Anterior cingulate cortex (tissue), 58 donors: Measurements from ENCODE around the gene RPS2.
A peak's percentile ranks its signal among the peaks of the same experiment; 100 is the strongest.
"Not testable (repeated sequence)": the region's sequence is repeated elsewhere in the genome, so short reads cannot be mapped to it uniquely, and the experiment has no call there.

Experiments used
- DNase-seq, 58 donors: peaks; one replicate each; lab custom pipeline; 2025; lab: John Stamatoyannopoulos, UW

The RPS2 gene

DNA sequence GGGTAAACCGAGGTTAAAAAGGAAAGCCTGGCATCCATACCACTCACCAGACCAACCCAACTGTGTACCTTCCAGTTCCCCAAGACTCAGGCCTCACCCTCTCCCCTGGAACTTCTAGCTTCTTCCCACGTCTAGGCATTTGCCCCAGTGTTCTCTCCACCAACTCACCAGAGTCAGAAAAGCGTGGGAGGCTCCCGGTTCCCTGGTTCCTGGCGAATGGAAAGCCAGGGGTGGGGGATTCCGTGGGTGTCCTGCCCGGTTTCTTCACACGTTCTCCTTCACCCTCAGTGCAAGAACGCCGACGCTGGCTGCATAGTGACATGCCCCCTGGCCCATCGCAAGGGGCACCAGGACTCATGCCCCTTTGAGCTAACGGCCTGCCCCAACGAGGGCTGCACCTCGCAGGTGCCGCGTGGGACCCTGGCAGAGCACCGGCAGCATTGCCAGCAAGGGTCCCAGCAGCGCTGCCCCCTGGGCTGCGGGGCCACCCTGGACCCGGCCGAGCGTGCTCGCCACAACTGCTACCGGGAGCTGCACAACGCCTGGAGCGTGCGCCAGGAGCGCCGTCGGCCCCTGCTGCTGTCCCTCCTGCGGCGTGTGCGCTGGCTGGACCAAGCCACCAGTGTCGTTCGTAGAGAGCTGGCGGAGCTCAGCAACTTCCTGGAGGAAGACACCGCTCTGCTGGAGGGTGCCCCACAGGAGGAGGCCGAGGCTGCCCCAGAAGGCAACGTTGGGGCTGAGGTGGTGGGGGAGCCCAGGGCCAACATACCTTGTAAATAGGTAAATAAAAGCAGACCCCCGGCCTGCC, 3.7 kb upstream of the RPS2 start:
- peak in 1 of 58 donors; percentile 29 for DNase-seq

DNA sequence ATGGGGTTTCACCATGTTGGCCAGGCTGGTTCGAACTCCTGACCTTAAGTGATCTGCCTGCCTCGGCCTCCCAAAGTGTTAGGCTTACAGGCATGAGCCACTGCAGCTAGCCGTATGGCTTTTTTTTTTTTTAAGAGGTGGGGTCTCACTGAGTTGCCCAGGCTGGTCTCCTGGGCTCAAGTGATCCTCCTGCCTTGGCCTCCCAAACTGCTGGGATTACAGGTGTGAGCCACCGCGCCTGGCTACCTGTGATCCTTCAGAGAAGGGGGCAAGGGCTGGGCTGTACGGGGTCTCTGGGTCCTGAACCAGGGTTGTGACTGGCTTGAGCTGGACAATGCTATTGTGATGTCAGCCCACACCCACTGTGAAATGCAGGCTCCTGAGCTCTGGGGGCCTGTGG, 1.8 kb upstream of the RPS2 start, which contains the start of gene RNF151:
RNF151 (plus strand) TSS at position 397 of the 400 bp plus-strand sequence. CDS start 26 bp downstream, outside the sequence.
- no peak for DNase-seq

DNA sequence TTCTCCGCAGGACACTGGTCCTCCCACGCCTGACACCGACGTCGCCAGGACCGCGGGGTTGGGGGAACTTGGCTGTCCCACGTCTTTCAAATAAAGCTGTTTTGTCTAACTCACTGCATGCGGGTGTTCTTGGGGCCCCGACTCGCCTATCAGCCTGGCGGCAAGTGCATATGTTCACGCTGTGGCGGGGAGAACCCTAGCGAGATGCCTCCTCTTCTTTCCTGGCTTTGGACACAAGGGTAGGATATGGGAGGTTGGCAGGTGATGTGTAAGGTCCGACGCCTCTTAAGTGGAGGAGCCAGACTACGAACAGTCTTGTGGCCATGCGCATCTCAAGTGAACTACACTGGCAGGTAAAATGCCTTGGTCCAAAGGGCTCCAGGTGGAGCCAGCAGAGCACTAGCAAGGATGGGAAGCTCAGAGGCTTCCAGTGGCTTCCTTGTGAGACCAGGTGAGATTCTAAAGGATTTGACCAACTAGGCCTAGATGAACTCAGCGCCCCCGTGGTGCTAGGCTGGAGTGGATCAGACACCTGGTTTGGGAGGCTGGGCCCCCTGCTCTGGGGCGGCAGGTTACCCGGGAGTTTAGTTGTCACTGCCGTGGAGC, 873 bp upstream of the RPS2 start:
- no peak for DNase-seq

DNA sequence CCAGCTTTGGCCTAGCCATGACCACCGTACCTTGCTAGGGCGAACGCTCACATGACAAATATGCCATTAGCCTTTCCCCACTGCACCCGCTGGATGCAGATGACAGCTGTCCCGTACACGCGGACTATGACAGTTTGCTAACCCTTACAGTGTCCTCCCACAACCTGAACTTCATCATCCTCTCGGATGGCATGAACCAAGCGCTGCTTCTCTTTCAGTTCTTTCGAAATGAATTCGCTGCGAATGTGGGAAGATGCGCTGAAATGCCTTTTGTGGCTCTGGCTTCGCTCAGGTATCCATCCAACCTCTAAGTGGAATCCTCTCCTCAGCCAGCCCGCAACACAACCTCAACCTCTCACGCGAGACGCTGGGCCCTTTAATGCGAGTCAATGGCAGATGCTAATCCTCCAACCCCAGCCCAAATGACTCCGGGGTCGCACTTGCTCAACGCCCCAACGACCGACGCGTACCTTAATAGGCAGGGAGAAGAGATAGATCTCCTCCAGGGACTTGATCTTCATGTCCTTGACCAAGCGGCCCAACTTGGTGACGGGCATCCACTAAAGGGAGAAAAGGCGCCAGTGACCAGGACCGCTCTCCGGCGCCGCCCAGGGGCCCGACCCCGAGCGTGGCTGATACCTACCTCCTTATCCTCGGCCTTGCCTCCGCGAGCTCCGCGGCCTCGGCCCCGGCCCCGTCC, 670 bp downstream of the RPS2 start:
- DNase-seq, result peak in 12 of 58 donors; percentile 38 to 75 (median 63)

DNA sequence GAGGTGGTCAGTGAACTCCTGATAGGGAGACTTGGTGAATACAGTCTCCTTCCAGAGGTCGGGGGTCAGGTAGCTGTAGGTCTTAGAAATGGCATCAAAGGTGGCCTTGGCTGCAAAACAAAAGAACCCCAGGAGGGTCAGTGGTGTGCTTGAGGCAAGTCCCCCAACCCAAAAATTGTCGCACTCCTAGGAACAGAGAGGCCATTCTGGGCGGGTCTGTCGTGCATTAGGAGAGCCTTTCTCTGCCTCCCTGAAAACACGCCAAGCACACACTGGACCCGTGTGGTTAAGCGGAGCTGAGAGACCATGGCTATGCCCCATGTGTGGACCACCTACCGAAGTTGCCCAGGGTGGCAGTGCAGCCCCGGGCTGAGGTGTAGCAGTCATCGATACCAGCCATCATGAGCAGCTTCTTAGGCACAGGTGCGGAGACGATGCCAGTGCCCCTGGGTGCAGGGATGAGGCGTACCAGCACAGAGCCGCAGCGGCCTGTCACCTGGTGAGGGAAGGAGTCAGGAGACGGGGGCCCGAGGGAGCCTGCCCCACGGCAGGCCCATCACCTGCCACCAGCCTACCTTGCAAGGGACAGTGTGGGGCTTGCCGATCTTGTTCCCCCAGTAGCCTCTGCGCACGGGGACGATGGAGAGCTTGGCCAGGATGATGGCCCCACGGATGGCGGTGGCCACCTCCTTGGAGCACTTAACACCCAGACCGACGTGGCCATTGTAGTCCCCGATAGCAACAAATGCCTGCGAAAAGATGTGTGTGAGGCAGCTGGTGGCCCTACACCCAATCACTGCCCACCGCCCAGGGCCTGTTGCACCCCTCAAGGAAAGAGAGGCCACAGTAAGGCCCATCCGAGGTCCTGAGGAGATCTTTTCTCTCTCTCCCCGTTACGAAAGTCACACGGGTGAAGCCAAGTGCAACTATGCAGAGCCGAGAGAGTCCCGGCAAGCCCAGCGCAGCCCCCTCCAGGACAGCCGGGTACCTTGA, 2.2 kb downstream of the RPS2 start:
- DNase-seq, result not testable (repeated sequence)

DNA sequence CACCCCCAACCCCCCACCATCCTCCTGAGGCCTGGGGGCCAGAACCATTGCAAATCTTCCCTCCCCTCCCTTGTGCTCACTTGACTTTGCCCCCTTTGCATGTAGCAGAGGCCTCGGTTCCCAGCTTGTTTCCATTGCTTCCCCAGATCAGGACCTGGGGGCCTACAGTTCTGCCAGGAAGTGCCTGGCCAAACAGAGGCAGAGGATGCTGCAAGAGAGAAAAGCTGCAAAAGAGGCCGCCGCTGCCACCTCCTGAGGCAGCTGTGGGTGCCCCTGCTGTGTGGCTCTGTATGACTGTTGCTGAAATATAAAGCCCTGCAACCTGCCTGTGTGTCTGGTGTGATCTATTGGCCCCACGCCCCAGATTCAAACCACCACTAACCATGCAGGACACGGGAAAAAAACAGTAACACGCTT, 3.0 kb downstream of the RPS2 start:
- DNase-seq, result no peak

DNA sequence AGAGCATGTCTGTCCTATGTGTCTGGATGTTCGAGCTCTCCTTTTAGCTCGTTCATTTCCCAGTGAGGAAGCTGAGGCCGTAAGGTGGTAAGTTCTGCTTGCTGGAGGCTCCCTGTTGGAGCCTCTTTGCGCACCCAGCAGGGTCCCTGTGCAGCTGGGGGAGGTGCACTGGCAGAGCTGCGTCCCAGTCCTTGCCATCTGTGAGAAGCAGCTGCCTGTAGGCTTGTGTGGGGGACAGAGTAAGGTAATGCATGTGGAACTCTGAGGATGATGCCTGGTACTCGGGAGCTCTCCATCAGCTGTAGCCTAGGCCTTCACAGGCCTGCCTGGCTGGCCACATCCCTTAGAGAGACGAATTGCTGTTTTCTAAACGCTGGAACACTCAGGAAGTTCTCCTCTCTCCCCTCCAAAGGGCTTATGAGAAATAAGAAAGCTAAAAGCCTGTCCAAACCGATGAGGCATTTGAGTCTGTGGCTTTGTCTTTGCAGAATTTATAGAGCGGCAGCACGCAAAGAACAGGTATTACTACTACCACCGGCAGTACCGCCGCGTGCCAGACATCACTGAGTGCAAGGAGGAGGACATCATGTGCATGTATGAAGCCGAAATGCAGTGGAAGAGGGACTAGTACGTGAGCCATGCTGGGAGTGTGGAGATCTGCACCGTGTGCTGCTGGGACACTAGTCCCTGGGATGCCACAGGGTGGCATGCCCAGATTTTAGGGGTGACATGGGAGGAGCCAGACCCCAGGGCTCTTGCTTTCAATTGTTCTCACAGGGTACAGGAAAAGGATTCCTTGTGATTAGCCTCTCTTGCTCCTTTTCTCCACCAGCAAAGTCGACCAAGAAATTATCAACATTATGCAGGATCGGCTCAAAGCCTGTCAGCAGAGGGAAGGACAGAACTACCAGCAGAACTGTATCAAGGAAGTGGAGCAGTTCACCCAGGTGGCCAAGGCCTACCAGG, 3.7 kb downstream of the RPS2 start:
- peak in 2 of 58 donors; percentile 10 to 27 for DNase-seq

DNA sequence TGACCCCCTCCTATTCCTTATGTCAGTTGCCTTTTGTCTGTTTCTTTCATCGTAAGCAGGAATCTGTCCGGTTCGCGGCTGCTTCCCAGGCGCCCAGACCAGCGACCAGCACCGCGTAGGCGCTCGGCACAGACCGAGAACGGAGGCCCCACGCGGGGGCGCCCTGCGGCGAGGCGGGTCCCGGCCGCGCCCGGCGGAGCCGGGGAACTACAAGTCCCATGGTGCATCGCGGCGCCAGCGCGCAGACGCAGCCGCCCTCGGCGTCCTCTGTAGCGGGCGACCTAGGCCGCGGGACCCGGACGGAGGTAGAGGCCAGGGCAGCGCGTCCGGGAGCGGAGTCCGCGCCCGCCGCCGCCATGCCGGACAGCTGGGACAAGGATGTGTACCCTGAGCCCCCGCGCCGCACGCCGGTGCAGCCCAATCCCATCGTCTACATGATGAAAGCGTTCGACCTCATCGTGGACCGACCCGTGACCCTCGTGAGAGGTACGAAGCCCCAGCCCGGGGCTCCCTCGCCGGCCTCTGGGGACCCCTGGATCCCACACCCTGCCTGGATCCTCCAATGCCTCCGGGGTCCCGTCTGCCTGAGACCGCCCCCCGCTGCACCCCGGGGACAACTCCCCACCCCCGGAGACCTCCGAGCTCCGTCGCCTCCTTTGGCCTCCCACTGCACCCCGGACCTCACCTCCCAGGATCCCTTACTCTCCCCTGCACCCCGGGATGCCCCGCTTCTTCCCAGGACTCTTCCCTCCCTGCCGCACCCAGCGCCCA, 5.2 kb downstream of the RPS2 start, which contains the start of gene NDUFB10:
NDUFB10 (plus strand) TSS at position 270 of the 771 bp plus-strand sequence; CDS start at position 357, 87 bp downstream.
- DNase-seq, result peak; percentile 20 to 92 (median 82)

DNA sequence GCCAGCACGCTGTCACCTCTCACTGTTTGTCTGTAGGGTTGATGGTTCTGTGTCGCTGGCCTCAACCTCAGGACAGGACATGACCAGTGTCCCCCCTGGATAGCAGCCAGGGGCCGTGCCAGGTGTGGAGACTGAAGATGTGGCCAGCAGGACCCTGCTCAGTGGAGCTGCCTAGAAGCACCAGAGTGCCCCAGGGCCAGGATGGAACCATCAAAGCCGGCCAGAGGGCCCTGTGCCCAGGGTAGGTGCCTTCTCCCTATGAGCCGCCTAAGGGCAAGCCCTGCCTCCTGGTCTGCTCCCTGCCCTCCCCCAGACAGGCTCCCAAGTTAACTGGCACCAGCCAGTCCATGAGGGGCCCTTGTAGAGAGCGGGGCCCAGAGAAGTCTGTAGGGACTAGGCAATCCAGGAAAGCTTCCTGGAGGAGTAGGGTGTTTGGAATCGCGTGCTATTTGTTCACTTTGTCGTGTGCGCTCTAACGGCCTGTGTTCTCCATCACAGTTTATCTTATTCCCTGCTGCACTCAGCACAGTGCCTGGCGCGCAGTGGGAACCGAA, 5.8 kb downstream of the RPS2 start:
- DNase-seq, result no peak

DNA sequence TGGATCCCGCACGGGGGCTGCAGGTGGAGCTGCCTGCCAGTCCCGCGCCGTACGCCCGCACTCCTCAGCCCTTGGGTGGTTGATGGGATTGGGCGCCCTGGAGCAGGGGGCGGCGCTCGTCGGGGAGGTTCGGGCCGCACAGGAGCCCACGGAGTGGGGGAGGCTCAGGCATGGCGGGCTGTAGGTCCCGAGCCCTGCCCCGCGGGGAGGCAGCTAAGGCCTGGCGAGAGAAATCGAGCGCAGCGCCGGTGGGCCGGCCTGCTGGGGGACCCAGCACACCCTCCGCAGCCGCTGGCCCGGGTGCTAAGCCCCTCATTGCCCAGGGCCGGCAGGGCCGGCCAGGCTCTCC, 6.5 kb downstream of the RPS2 start:
- not testable (repeated sequence) for DNase-seq

DNA sequence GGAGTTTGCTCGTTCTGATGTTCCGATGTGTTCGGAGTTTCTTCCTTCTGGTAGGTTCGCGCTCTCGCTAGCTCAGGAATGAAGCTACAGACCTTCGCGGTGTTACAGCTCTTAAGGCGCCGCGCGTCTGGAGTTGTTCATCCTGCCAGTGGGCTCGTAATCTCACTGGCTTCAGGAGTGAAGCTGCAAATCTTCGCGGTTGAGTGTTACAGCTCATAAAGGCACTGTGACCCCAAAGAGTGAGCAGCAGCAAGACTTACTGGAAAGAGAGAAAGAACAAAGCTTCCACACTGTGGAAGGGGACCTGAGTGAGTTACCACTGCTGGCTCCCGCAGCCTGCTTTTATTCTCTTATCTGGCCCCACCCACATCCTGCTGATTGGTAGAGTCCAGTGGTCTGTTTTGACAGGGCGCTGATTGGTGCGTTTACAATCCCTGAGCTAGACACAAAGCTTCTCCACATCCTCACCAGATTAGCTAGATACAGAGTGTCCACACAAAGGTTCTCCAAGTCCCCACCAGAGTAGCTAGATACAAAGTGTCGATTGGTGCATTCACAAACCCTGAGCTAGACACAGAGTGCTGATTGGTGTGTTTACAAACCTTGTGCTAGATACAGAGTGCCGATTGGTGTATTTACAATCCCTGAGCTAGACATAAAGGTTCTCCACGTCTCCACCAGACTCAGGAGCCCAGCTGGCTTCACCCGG, 7.0 kb downstream of the RPS2 start:
- not testable (repeated sequence) for DNase-seq

DNA sequence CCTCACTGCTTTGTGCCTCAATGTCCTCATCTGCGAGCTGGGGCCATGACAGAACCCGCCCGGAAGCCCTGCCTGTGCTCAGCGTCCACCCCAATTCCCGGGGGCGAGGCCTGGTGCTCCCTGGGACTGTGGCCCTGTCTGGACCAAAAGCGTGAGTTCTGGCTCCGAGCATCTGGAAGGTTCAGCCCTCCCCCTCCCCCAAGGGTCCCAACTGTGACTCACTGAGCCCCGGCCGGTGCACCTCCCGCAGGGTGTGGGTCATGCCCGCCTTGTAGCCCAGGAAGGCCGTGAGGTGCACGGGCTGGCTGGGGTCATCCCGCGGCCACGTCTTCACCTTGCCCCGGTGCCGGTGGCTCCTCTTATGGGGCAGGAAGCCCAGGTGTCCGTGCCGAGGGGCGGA, 10.9 kb downstream of the RPS2 start:
- DNase-seq, result no peak

DNA sequence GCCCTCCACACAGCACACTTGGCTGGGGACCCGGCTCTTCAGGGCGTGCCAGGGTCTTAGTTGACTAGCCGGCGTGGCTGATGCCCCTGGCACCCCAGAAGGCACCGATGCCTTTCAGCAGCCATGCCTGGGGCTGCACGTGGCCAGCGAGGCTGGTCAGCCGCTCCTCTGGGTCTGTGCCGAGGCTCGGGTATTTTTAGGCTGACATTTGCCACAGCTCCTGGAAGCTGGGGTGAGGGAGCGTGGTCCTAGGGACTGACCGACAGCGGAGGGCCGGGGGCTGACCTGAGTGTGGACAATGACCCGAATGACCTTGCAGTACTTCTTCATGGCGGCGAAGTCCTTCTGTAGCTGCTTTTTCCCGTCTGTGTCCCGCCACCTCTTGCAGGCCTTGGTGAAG, 14.1 kb downstream of the RPS2 start:
- DNase-seq, result no peak

DNA sequence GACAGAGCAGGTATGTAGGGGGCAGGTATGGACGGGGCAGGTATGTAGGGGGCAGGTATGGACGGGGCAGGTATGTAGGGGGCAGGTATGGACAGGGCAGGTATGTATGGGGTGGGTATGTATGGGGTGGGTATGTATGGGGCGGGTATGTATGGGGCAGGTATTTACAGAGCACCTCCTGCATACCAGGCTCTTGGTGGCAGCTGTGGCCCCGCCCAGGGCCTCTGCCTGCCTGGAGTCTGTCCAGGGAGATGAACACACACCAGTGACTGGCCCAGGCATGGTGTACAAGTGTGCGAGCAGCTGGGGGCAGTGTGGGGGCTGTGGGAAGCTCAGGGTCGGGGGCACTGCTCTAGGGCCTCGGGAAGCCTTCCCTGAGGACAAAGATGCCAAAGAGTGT, 14.6 kb downstream of the RPS2 start:
- no peak for DNase-seq

DNA sequence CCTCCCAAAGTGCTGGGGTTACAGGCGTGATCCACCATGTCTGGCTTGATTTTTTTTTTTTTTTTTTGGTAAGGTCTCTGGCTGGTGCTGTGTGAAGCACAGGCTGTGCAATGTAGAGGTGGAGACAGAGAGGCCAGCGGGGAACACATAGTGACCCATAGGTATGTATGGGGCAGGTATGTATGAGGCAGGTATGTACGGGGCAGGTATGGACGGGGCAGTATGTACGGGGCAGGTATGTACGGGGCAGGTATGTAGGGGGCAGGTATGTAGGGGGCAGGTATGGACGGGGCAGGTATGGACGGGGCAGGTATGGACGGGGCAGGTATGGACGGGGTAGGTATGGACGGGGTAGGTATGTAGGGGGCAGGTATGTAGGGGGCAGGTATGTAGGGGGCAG, 15.1 kb downstream of the RPS2 start:
- DNase-seq, result no peak

DNA sequence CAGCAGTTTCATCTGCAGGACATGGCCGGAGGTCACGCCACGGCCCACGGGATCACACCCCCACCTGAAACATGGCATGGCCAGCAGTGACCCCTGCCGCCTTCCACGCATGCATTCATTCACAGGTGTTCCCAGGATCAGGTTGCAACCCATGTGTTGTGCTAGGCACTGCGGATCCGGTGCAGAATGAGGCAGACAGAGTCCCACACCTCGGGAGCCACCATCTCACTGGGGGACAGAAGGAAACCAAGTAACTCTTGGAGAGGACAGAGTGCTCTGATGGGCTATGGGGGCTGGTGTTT, 17.3 kb downstream of the RPS2 start:
- no peak for DNase-seq
